Effector memory CD8-positive, alpha-beta T cell (primary cell): ENCODE data around the gene PNLDC1.
"Not testable (repeated sequence)": the region's sequence is repeated elsewhere in the genome, so short reads cannot be mapped to it uniquely, and the experiment has no call there.

Experiments used
- ATAC-seq: fragments of 150-1000 bp; cut with Tn5 transposase; replicated peaks from 2 replicates; pipeline ENCODE4 v1.10.0; 2021; ENCODE audit warnings: mild to moderate bottlenecking, moderate library complexity
- DNase-seq, 3 experiments: peaks; one replicate each; pipeline ENCODE4 v3.0.0; 2021
- H3K27ac Mint-ChIP-seq, 2 donors: one replicate each; pipeline ENCODE4 v1.8.0; 2022; ENCODE audit warnings: mild to moderate bottlenecking in 2 of 2, mixed read lengths in 2 of 2, moderate library complexity in 2 of 2
- H3K27me3 Mint-ChIP-seq, 2 donors: one replicate each; pipeline ENCODE4 v1.8.0; 2022; ENCODE audit warnings: mixed read lengths in 2 of 2
- H3K36me3 Mint-ChIP-seq: one replicate; pipeline ENCODE4 v1.8.0; 2022; ENCODE audit warnings: mild to moderate bottlenecking, moderate library complexity, mixed read lengths; ENCODE audit not compliant: insufficient read depth
- H3K4me1 Mint-ChIP-seq, 2 donors: one replicate each; pipeline ENCODE4 v1.8.0; 2022; ENCODE audit warnings: low read depth in 2 of 2, mixed read lengths in 2 of 2
- H3K4me3 Mint-ChIP-seq, 2 donors: one replicate each; pipeline ENCODE4 v1.8.0; 2022; ENCODE audit warnings: mild to moderate bottlenecking in 2 of 2, mixed read lengths in 2 of 2, moderate library complexity in 2 of 2
- H3K9me3 Mint-ChIP-seq, 2 donors: one replicate each; pipeline ENCODE4 v1.8.0; 2022; ENCODE audit warnings: mixed read lengths in 2 of 2

PNLDC1 gene

DNA sequence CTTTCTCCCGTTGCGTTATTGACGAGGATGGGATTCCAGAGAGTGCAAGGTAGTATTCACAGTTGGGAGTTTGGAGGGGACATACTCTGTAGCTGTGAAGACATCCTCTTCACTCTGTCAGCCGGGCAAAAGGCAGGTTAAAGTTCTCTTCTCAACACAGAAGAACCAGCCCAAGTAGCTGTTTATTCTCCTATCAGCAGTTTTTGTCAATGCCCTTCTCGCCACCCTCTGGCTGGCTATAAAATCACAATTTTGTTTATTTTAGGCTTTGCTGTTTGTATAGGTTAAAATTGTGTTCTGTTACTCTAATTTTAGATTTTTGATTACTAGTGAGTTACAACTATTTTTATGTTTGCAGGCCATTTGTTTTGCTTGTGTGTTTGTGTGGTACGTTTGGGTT lies 52.8 kb downstream of the PNLDC1 start:
- H3K27me3 Mint-ChIP-seq: peaks cover 9 to 28% of the 10 kb centered on the region in 2 donors
- peaks cover 0 to 9% of the 10 kb centered on the region in 2 donors for H3K9me3 Mint-ChIP-seq
- ATAC-seq (no peak), DNase-seq (no peak)
- H3K4me1 Mint-ChIP-seq: no peaks in the 10 kb centered on the region
- no peak overlapping the region for H3K4me3 Mint-ChIP-seq
- no peak overlapping the region for H3K27ac Mint-ChIP-seq
- no peaks in the 10 kb centered on the region for H3K36me3 Mint-ChIP-seq

DNA sequence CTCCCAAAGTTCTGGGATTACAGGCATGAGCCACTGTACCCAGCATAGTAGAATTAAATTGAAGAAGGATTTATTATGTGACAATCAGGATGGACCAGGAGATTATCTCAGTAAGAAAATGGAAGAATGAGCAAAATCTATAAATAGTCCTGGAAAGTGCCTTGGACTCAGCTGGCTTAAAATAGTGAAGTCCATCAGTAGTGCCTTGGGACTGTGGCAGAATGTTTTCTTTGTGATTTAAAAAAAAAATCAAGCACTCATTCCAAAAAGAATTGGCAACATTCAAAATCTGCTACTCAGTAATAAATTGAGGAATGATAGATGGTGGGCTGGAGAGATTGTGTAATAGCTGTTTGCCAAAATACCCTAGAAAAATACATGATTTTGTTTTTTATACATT lies 53.7 kb downstream of the PNLDC1 start:
- Mint-ChIP-seq H3K36me3 (no peaks in the 10 kb centered on the region), H3K4me1 (no peaks in the 10 kb centered on the region), H3K4me3 (no peak overlapping the region), H3K9me3 (peaks cover 0 to 11% of the 10 kb centered on the region in 2 donors), H3K27me3 (peaks cover 15 to 33% of the 10 kb centered on the region in 2 donors), H3K27ac (no peak overlapping the region)
- no peak for ATAC-seq
- no peak for DNase-seq

DNA sequence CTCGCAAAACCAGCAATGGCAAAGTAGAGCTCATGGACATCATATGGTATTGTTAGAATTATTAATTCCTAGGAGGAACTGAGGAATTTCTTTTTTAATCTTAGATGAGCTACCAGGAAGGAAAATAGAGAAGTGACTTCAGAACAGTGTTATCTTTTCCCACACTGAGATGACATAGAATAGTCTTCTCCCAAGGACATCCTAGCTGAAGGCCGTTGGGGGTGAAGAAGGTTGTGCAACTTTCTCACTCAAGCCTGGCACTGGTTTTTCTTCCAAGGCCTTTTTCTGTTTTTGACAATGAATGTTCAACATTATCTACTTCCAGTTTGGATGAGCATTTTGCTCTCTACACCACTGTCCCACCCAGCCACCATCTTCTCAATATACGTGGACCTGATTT lies 54.9 kb downstream of the PNLDC1 start:
- peaks cover 15 to 33% of the 10 kb centered on the region in 2 donors for H3K27me3 Mint-ChIP-seq
- no peaks in the 10 kb centered on the region for H3K36me3 Mint-ChIP-seq
- H3K9me3 Mint-ChIP-seq: peaks cover 0 to 11% of the 10 kb centered on the region in 2 donors
- ATAC-seq (no peak), DNase-seq (no peak)
- no peaks in the 10 kb centered on the region for H3K4me1 Mint-ChIP-seq
- H3K4me3 Mint-ChIP-seq: no peak overlapping the region
- H3K27ac Mint-ChIP-seq: no peak overlapping the region

DNA sequence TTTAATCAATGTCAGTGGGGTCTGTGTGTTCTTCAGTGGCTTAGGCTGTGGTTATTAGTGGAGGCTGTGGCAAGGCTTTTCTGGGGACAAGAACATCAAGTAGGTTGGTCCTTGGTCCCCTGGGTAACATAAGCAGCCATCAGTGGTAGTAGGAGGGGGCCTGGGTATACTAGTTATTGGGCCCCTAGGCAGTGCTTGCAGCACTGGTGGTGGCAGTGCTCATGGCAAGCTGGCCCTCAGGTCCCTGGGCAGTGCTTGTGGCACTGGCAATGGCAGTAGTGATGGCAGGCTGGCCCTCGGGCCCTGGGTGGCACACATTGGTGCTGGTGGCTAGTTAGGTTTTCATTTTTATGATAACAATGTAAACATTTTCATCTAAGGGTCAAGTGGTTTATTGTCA lies 58.2 kb downstream of the PNLDC1 start:
- Mint-ChIP-seq H3K4me1 (peaks cover 0 to 3% of the 10 kb centered on the region in 2 donors), H3K36me3 (no peaks in the 10 kb centered on the region), H3K9me3 (peaks cover 0 to 11% of the 10 kb centered on the region in 2 donors), H3K27ac (no peak overlapping the region), H3K27me3 (peaks cover 34 to 58% of the 10 kb centered on the region in 2 donors), H3K4me3 (no peak overlapping the region)
- DNase-seq (no peak), ATAC-seq (no peak)

DNA sequence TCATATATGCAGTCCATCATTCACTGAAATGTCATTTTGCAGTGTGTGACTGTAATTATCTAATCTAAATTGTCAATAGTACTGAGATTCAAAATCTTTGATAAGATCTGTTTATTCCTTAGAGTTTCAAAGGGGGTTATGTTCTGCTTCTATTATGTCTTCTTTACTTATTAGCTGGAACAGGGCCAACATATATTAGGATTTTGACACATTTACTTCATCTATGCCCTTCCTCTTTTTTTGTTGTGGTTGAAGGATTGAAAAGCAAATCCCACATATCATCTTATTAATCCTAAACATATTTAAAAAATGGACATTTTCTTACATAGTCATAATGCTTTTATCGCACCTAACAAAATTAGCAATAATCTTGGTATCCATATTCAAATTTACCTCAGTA lies 60.4 kb downstream of the PNLDC1 start:
- Mint-ChIP-seq H3K36me3 (no peaks in the 10 kb centered on the region), H3K27ac (no peak overlapping the region), H3K27me3 (peaks cover 35 to 56% of the 10 kb centered on the region in 2 donors), H3K9me3 (peaks cover 0 to 11% of the 10 kb centered on the region in 2 donors), H3K4me3 (no peak overlapping the region), H3K4me1 (peaks cover 0 to 3% of the 10 kb centered on the region in 2 donors)
- no peak for DNase-seq
- ATAC-seq: no peak

DNA sequence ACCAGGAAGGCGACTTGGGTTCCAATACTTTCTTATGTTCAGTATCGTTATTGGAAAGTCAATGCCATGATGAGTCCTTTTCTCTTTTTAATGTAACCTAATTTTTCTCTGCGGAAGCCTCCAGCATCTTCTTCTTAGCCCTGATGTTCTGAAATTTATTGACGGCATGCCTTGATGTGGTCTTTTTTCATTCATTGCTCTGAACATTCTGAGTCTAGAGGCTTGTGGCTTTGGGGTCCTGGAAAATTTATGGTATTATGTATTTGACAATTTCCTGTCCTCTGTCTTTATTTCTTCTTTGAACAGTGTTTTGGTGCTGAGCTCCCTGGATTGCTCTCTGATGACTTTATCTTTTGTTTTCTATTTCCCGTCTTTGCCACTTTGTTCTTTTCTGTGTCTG lies 62.0 kb downstream of the PNLDC1 start:
- no peak for DNase-seq
- Mint-ChIP-seq H3K4me3 (no peak overlapping the region), H3K27me3 (peaks cover 34 to 51% of the 10 kb centered on the region in 2 donors), H3K27ac (no peak overlapping the region), H3K4me1 (peaks cover 0 to 5% of the 10 kb centered on the region in 2 donors), H3K9me3 (peaks cover 0 to 11% of the 10 kb centered on the region in 2 donors), H3K36me3 (no peaks in the 10 kb centered on the region)
- ATAC-seq: no peak

DNA sequence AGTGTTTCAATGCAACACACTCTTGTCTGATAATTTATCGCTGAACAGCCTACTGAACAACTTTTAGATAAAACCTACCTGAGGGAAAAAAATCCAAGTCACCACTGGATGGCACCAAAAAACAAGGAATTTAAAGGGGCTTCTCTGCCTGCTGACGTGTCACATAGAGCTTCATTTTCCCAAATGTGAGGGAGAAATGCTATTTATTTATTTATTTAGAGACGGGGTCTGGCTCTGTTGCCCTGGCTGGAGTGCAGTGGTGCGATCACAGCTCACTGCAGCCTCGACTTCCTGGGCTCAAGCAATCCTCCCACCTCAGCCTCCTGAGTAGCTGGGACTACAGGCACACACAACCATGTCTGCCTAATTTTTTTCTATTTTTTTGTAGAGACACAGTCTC lies 63.3 kb downstream of the PNLDC1 start:
- not testable (repeated sequence) for H3K4me3 Mint-ChIP-seq, H3K27ac Mint-ChIP-seq, H3K4me1 Mint-ChIP-seq, H3K9me3 Mint-ChIP-seq, H3K36me3 Mint-ChIP-seq, ATAC-seq
- peaks cover 21 to 39% of the 10 kb centered on the region in 2 donors for H3K27me3 Mint-ChIP-seq
- peak; percentile 12 to 34 (median 12) for DNase-seq

DNA sequence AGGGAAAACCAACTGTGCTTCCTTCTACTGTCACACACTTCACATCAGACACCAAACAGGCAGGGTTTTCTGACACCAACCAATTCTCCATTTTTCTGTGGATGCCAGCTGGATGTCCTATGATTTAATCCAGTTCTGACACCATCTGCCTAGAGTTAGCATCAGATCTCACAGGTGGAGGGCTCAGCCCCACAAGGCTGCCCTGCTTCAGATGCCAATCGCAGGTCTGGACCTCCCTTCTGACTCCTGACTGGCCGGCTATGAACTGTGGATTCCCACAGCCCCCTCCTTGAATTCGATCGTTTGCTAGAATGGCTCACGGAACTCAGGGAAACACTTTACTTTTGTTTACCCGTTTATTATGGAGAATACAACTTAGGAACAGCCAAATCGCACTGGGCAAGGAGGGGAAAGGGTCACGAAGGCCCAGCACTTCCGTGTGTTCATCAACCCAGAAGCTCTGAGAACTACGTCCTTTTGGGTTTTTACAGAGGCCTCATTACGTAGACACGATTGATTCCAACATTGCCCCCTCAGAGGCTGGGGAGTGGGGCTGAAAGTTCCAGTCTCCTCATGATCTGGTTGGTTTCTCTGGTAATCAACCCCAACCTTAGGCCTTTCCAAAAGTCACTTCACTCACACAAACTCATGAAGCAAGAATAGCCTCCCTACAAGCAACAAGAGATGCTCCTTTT lies 65.3 kb downstream of the PNLDC1 start:
- Mint-ChIP-seq H3K27me3 (peaks cover 21 to 38% of the 10 kb centered on the region in 2 donors), H3K9me3 (peaks cover 0 to 3% of the 10 kb centered on the region in 2 donors), H3K4me3 (no peak overlapping the region), H3K4me1 (peaks cover 0 to 5% of the 10 kb centered on the region in 2 donors), H3K36me3 (no peaks in the 10 kb centered on the region), H3K27ac (no peak overlapping the region)
- no peak for ATAC-seq
- no peak for DNase-seq

DNA sequence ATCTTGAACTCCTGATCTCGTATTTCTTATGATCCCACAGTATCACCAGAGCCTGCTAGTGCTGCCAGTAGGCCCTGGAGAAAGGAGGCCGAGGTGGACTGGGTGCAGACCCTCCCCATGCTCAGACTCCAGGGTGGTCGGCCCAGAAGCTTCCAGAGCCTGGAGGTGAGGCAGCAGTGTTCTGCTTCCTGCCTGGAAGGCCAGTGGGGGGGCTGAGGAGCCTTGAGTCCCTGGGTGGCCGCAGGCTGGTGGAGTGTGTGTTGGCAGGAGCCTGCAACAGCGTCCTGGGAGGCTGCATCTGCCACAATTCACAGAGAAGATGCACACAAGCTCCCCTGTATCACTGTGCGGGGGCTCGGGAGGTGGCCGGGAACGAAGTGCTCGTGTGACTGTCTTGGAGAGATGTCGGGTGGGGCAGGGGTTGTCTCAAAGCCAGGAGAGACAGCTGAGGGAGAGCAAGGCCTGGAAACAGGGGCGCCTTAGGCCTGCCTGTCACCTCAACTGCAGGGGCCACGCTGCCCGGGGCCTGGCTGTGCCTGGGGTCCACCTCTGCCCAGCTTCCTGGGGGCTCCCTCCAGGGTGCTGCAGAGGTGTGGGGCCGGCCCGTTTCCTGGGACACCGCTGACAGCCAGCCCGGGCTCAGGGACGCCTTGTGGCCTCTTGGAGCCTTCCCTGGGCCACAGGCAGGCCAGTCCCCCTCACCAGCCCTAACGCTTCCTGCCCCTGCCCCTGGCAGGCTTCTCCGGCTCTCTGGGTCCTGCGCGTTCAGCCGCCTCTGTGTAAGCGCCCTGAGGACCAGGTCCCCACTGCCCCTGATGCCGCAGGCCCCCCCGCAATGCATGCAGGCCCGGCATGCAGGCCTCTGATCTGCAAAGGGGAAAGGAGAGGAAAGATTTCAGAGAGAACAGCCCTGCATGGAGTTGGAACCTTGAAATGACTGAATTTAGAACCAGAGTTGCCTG lies 66.5 kb downstream of the PNLDC1 start:
- Mint-ChIP-seq H3K36me3 (no peaks in the 10 kb centered on the region), H3K4me3 (no peak overlapping the region), H3K27me3 (peaks cover 14 to 29% of the 10 kb centered on the region in 2 donors), H3K27ac (no peak overlapping the region), H3K4me1 (peaks cover 0 to 5% of the 10 kb centered on the region in 2 donors), H3K9me3 (peaks cover 0 to 3% of the 10 kb centered on the region in 2 donors)
- no peak for DNase-seq
- no peak for ATAC-seq
